Colonic mucosa (tissue), 4 donors: Measurements from ENCODE around the gene SIGLEC1. TPM values are rescaled to one million over a fixed set of nuclear protein-coding genes. Genes with fewer than 3 reads are reported as not detected.

ENCODE experiments used
- DNase-seq: peaks from one replicate; pipeline ENCODE4 v3.0.0-alpha.2; 2020
- H3K27ac ChIP-seq: fragments of 200-600 bp; one replicate; pipeline ENCODE4 v1.8.0; 2021
- H3K27me3 ChIP-seq: fragments of 200-600 bp; one replicate; pipeline ENCODE4 v1.8.0; 2021
- H3K36me3 ChIP-seq: fragments of 200-600 bp; one replicate; pipeline ENCODE4 v1.8.0; 2021
- H3K4me1 ChIP-seq: fragments of 200-600 bp; one replicate; pipeline ENCODE4 v1.8.0; 2021; ENCODE audit warnings: mild to moderate bottlenecking
- H3K4me3 ChIP-seq: fragments of 200-600 bp; one replicate; pipeline ENCODE4 v1.8.0; 2021
- H3K9ac ChIP-seq, 2 donors: one replicate each; pipeline ENCODE4 v1.7.0; 2013; ENCODE audit warnings: control low read depth in 2 of 2, low read depth in 2 of 2, low read length in 2 of 2
- H3K9me3 ChIP-seq: fragments of 200-600 bp; one replicate; pipeline ENCODE4 v1.8.0; 2021
- CTCF ChIP-seq: fragments of 200-600 bp; IDR thresholded peaks from one replicate; pipeline ENCODE4 v1.8.0; 2022; ENCODE audit warnings: antibody characterized with exemption, mild to moderate bottlenecking
- intact Hi-C: fragments of 100-400 bp; cut with DNase I; formaldehyde crosslinking; loops from one replicate; pipeline ENCODE4 v1.14.1; 2022
- total RNA-seq, 2 donors: library from RNA; stranded (reverse); fragmentation: NEBNext Ultra II Directional in 1 of 2; extraction: Animal tissue kit (Norgen Biotek cat#: 25700) in 1 of 2; gene quantifications; one replicate each; pipeline ENCODE4 v1.2.1, GENCODE V29; 2021
- donor health status: healthy.
- donor health status: DM: no; HTN: no; CAD: no.
- donor health status: DM: no; HTN: no; CAD: no.

The SIGLEC1 gene
- total RNA-seq, 2 donors from 2014 or later: 2.5 to 4.6 TPM

- H3K9ac ChIP-seq: no peak overlapping the region
- no peaks in the 10 kb centered on the region for H3K27me3 ChIP-seq
- no peak for TF ChIP-seq CTCF
- DNase-seq: no peak
- H3K36me3 ChIP-seq: no peaks in the 10 kb centered on the region
- intact Hi-C loops: no loop called here
- no peaks in the 10 kb centered on the region for H3K4me1 ChIP-seq
- H3K27ac ChIP-seq: no peak overlapping the region
- no peak overlapping the region for H3K4me3 ChIP-seq
- no peaks in the 10 kb centered on the region for H3K9me3 ChIP-seq
Observed at GRCh38 chr20:3744037-3744436, 31.6 kb upstream of the SIGLEC1 start.

- Histone ChIP-seq H3K4me1 (no peaks in the 10 kb centered on the region), H3K9ac (no peak overlapping the region), H3K27me3 (no peaks in the 10 kb centered on the region), H3K9me3 (no peaks in the 10 kb centered on the region), H3K36me3 (no peaks in the 10 kb centered on the region), H3K4me3 (no peak overlapping the region), H3K27ac (no peak overlapping the region)
- intact Hi-C loops: no loop called here
- DNase-seq: no peak
- no peak for TF ChIP-seq CTCF
Observed at GRCh38 chr20:3743251-3743650, 30.9 kb upstream of the SIGLEC1 start.

- H3K36me3 ChIP-seq: no peaks in the 10 kb centered on the region
- H3K27ac ChIP-seq: no peak overlapping the region
- no peak overlapping the region for H3K4me3 ChIP-seq
- H3K9me3 ChIP-seq: no peaks in the 10 kb centered on the region
- no peaks in the 10 kb centered on the region for H3K27me3 ChIP-seq
- intact Hi-C loops: no loop called here
- no peak for DNase-seq
- TF ChIP-seq CTCF: no peak
- H3K4me1 ChIP-seq: no peaks in the 10 kb centered on the region
- no peak overlapping the region for H3K9ac ChIP-seq
Observed at GRCh38 chr20:3741836-3742458, 29.5 kb upstream of the SIGLEC1 start.

GRCh38 chr20:3740615-3741301, 28.4 kb upstream of the SIGLEC1 start:
- Histone ChIP-seq H3K4me1 (no peaks in the 10 kb centered on the region), H3K36me3 (no peaks in the 10 kb centered on the region), H3K9ac (no peak overlapping the region), H3K27ac (no peak overlapping the region), H3K4me3 (no peak overlapping the region), H3K27me3 (no peaks in the 10 kb centered on the region), H3K9me3 (no peaks in the 10 kb centered on the region)
- TF ChIP-seq CTCF: no peak
- intact Hi-C loops: no loop called here
- DNase-seq: no peak

- intact Hi-C loops: no loop called here
- H3K27ac ChIP-seq: no peak overlapping the region
- no peaks in the 10 kb centered on the region for H3K36me3 ChIP-seq
- H3K9me3 ChIP-seq: no peaks in the 10 kb centered on the region
- TF ChIP-seq CTCF: no peak
- no peak overlapping the region for H3K9ac ChIP-seq
- H3K4me1 ChIP-seq: no peaks in the 10 kb centered on the region
- H3K27me3 ChIP-seq: no peaks in the 10 kb centered on the region
- no peak for DNase-seq
- H3K4me3 ChIP-seq: no peak overlapping the region
Observed at GRCh38 chr20:3739926-3740451, 27.6 kb upstream of the SIGLEC1 start.
